Uterus (tissue), 2 donors: Measurements from ENCODE around the gene ARFRP1.

Experiments
- CTCF ChIP-seq, 4 experiments: fragments of 200-600 bp in 2 of 4; fragments of 450-650 bp in 2 of 4; sonication (generic) in 2 of 4; IDR thresholded peaks; one replicate each; pipeline ENCODE4 v1.5.1; 2016 to 2019; ENCODE audit warnings: antibody characterized with exemption in 4 of 4, mild to moderate bottlenecking in 2 of 4, moderate library complexity in 1 of 4
- POLR2A ChIP-seq, 2 donors: fragments of 450-650 bp; IDR thresholded peaks; one replicate each; pipeline ENCODE4 v1.6.1; 2016; ENCODE audit warnings: antibody characterized with exemption in 2 of 2, mild to moderate bottlenecking in 1 of 2, moderate library complexity in 1 of 2

- TF ChIP-seq POLR2A (IDR thresholded peaks at IDR 0.05) (no peak), CTCF (IDR thresholded peaks at IDR 0.05) (no peak)
Measured at GRCh38 chr20:63675681-63676368, 32.0 kb downstream of the ARFRP1 start.
